ENCODE measurements around the gene ATF7IP. TPM values are rescaled to one million over a fixed set of nuclear protein-coding genes. Genes with fewer than 3 reads are reported as not detected.

The ATF7IP gene
- total RNA-seq, 1 experiment from 2014 or later, result 172 TPM

- Histone ChIP-seq H3K14ac (ENCODE audit: insufficient read depth, low read length) (no peak overlapping the region), H3K4ac (ENCODE audit: low read depth, low read length) (no peak overlapping the region), H3T11ph (ENCODE audit: low read length) (no peak overlapping the region), H2BK15ac (ENCODE audit: low read depth, low read length) (no peak overlapping the region), H2BK20ac (ENCODE audit: low read depth, low read length, poor library complexity, severe bottlenecking) (no peak overlapping the region), H4K8ac (replicated peaks; ENCODE audit: insufficient read length, low read depth, low read length) (no peak overlapping the region), H3K27me3 (ENCODE audit: insufficient read depth, low read length) (no peaks in the 10 kb centered on the region), H3K18ac (ENCODE audit: insufficient read length, low read depth, low read length) (no peak overlapping the region), H3K56ac (ENCODE audit: insufficient read length, low read depth, low read length) (no peak overlapping the region), H2BK5ac (ENCODE audit: insufficient read length, low read length) (no peak overlapping the region), H3K79me1 (ENCODE audit: insufficient read depth, low read depth, low read length, poor library complexity, severe bottlenecking) (no peaks in the 10 kb centered on the region), H4K91ac (ENCODE audit: insufficient read length, low read depth, low read length) (no peak overlapping the region), H2AK5ac (ENCODE audit: insufficient read length, low read length) (no peak overlapping the region), H2BK120ac (ENCODE audit: low read depth, low read length, poor library complexity, severe bottlenecking) (no peak overlapping the region), H3K9ac (ENCODE audit: extremely low read depth, insufficient read length, low read length) (no peak overlapping the region), H3K23ac (ENCODE audit: insufficient read length, low read depth, low read length) (no peak overlapping the region), H4K5ac (ENCODE audit: insufficient read length, low read depth, low read length) (no peak overlapping the region), H2BK12ac (ENCODE audit: insufficient read length, low read depth, low read length) (no peak overlapping the region), H3K23me2 (ENCODE audit: insufficient read length, low read depth, low read length, poor library complexity, severe bottlenecking) (no peaks in the 10 kb centered on the region), H3K79me2 (ENCODE audit: insufficient read depth, low read length) (peaks cover 2% of the 10 kb centered on the region; the same call in 1 of the 2 replicates), H4K20me1 (ENCODE audit: control insufficient read depth, insufficient read depth, insufficient read length) (no peaks in the 10 kb centered on the region), H3K9me3 (ENCODE audit: control insufficient read depth, low read depth, low read length) (no peaks in the 10 kb centered on the region), H3K27ac (ENCODE audit: insufficient read length, low read depth, low read length) (no peak overlapping the region), H2AFZ (ENCODE audit: low read length) (no peak overlapping the region), H3K4me1 (ENCODE audit: insufficient read depth, low read length) (no peaks in the 10 kb centered on the region), H3K4me2 (ENCODE audit: insufficient read depth, insufficient read length, low read length) (no peak overlapping the region)
- Mint-ChIP-seq H3K27me3 (ENCODE audit: low read depth) (no peaks in the 10 kb centered on the region), H3K9me3 (peaks cover 5 to 8% of the 10 kb centered on the region in 2 experiments), H3K4me3 (no peak overlapping the region), H3K4me1 (peaks cover 5 to 6% of the 10 kb centered on the region in 2 experiments), H3K27ac (no peak overlapping the region), H3K36me3 (ENCODE audit: insufficient read depth in 1 of 3, low read depth in 3 of 3) (peaks cover 4 to 13% (median 7%) of the 10 kb centered on the region in 3 experiments; a peak in 6 of 7 replicates)
- WGBS (ENCODE audit: extremely low coverage, insufficient read length, low lambda C conversion rate), result no CpG with 5 or more reads among the region's 1 CpG
- TF ChIP-seq CTCF (conservative IDR thresholded peaks at IDR 0.05), result no peak
- DNase-seq, result no peak
Measured at GRCh38 chr12:14362352-14362751, 3.1 kb upstream of the ATF7IP start.
